ENCODE data around the gene DRD4.

Gene DRD4

GRCh38 chr11:612201-612960 lies 24.7 kb upstream of the DRD4 start:
- H3K4me1 ChIP-seq, result no peaks in the 10 kb centered on the region
- H3K9ac ChIP-seq, result no peak overlapping the region
- no peaks in the 10 kb centered on the region for H3K36me3 ChIP-seq (ENCODE audit: control insufficient read depth, insufficient read depth, low read length)
- H2AFZ ChIP-seq, result no peak overlapping the region
- H3K9me3 ChIP-seq (ENCODE audit: control insufficient read depth, low read length), result no peaks in the 10 kb centered on the region
- H3K27ac ChIP-seq, result no peak overlapping the region
- no peak overlapping the region for H3K4me2 ChIP-seq (ENCODE audit: low read length)
- TF ChIP-seq CTCF (IDR thresholded peaks at IDR 0.05), result no peak
- no peaks in the 10 kb centered on the region for H3K27me3 ChIP-seq (ENCODE audit: control insufficient read depth, insufficient read depth, low read length)
- H3K4me3 ChIP-seq (ENCODE audit: low read depth, low read length), result no peak overlapping the region
- H3K79me2 ChIP-seq, result no peaks in the 10 kb centered on the region

DNA sequence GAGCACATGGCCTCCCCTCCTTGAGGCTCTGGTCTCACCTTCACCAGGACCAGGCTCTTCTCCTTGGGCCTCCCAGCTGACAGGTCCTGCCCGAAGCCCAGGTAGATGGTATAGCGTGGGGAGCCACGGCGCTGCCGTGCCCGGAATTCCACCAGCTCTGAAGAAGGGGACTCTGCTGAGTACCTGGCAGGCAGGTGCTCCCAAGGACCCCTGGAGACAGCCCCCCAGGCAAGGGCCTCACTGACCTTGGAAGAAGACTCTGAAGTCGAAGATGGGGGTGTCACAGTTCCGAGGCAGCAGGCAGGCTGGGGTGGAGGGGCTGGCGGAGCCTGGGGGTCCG lies 24.1 kb upstream of the DRD4 start:
- H3K9ac ChIP-seq, result no peak overlapping the region
- H3K4me1 ChIP-seq, result no peaks in the 10 kb centered on the region
- no peak overlapping the region for H2AFZ ChIP-seq
- no peak overlapping the region for H3K4me3 ChIP-seq (ENCODE audit: low read depth, low read length)
- no peaks in the 10 kb centered on the region for H3K79me2 ChIP-seq
- no peaks in the 10 kb centered on the region for H3K36me3 ChIP-seq (ENCODE audit: control insufficient read depth, insufficient read depth, low read length)
- H3K27me3 ChIP-seq (ENCODE audit: control insufficient read depth, insufficient read depth, low read length), result no peaks in the 10 kb centered on the region
- H3K27ac ChIP-seq, result no peak overlapping the region
- TF ChIP-seq CTCF (IDR thresholded peaks at IDR 0.05), result no peak
- H3K9me3 ChIP-seq (ENCODE audit: control insufficient read depth, low read length), result no peaks in the 10 kb centered on the region
- H3K4me2 ChIP-seq (ENCODE audit: low read length), result no peak overlapping the region

GRCh38 chr11:613369-613968 lies 23.6 kb upstream of the DRD4 start:
- Histone ChIP-seq H3K9ac (no peak overlapping the region), H3K79me2 (no peaks in the 10 kb centered on the region), H3K27ac (no peak overlapping the region), H3K4me1 (no peaks in the 10 kb centered on the region), H3K36me3 (ENCODE audit: control insufficient read depth, insufficient read depth, low read length) (no peaks in the 10 kb centered on the region), H2AFZ (no peak overlapping the region), H3K9me3 (ENCODE audit: control insufficient read depth, low read length) (no peaks in the 10 kb centered on the region), H3K4me2 (ENCODE audit: low read length) (no peak overlapping the region), H3K27me3 (ENCODE audit: control insufficient read depth, insufficient read depth, low read length) (no peaks in the 10 kb centered on the region), H3K4me3 (ENCODE audit: low read depth, low read length) (no peak overlapping the region)
- TF ChIP-seq CTCF (IDR thresholded peaks at IDR 0.05), result no peak

- H3K27me3 ChIP-seq (ENCODE audit: control insufficient read depth, insufficient read depth, low read length), result no peaks in the 10 kb centered on the region
- no peaks in the 10 kb centered on the region for H3K79me2 ChIP-seq
- H3K36me3 ChIP-seq (ENCODE audit: control insufficient read depth, insufficient read depth, low read length), result no peaks in the 10 kb centered on the region
- no peaks in the 10 kb centered on the region for H3K4me1 ChIP-seq
- no peak for TF ChIP-seq CTCF (IDR thresholded peaks at IDR 0.05)
- H3K4me2 ChIP-seq (ENCODE audit: low read length), result peak overlapping the region; percentile 93
- no peak overlapping the region for H2AFZ ChIP-seq
- H3K27ac ChIP-seq, result peak overlapping the region; percentile 85
- peak overlapping the region; percentile 78 for H3K4me3 ChIP-seq (ENCODE audit: low read depth, low read length)
- no peak overlapping the region for H3K9ac ChIP-seq
- H3K9me3 ChIP-seq (ENCODE audit: control insufficient read depth, low read length), result no peaks in the 10 kb centered on the region
Observed at GRCh38 chr11:614021-614622, 22.9 kb upstream of the DRD4 start.

Measured in parathyroid adenoma (tissue), 2 donors.